ENCODE measurements around the gene VIPR1. TPM values are rescaled to one million over a fixed set of nuclear protein-coding genes. Genes with fewer than 3 reads are reported as not detected.
"Not testable (repeated sequence)": the region's sequence is repeated elsewhere in the genome, so short reads cannot be mapped to it uniquely, and the experiment has no call there.

The VIPR1 gene
- total RNA-seq, 2 donors from 2014 or later, result 74.2 to 98.0 TPM

- Histone ChIP-seq H3K27me3 (no peaks in the 10 kb centered on the region), H3K4me3 (no peak overlapping the region), H3K36me3 (no peaks in the 10 kb centered on the region), H3K9ac (ENCODE audit: low read depth in 2 of 2, low read length in 2 of 2) (no peak overlapping the region), H3K9me3 (no peaks in the 10 kb centered on the region), H3K27ac (no peak overlapping the region), H3K4me1 (no peaks in the 10 kb centered on the region)
- intact Hi-C loops (cut with DNase I), result no loop called here
- TF ChIP-seq CTCF (IDR thresholded peaks at IDR 0.05), result no peak
- no peak for DNase-seq
These were observed 59.8 kb downstream of the VIPR1 start for GRCh38 chr3:42562047-42562907.

GRCh38 chr3:42569593-42570142 is 67.2 kb downstream of the VIPR1 start:
- no peaks in the 10 kb centered on the region for H3K9me3 ChIP-seq
- H3K4me3 ChIP-seq, result no peak overlapping the region
- H3K9ac ChIP-seq (ENCODE audit: low read depth in 2 of 2, low read length in 2 of 2), result no peak overlapping the region
- no peaks in the 10 kb centered on the region for H3K36me3 ChIP-seq
- no peak for TF ChIP-seq CTCF (IDR thresholded peaks at IDR 0.05)
- no peak for DNase-seq
- no peak overlapping the region for H3K27ac ChIP-seq
- intact Hi-C loops (cut with DNase I), result no loop called here
- no peaks in the 10 kb centered on the region for H3K4me1 ChIP-seq
- H3K27me3 ChIP-seq, result no peaks in the 10 kb centered on the region

- peak; percentile 43 for DNase-seq
- Histone ChIP-seq H3K27me3 (no peaks in the 10 kb centered on the region), H3K9me3 (no peaks in the 10 kb centered on the region), H3K4me1 (no peaks in the 10 kb centered on the region), H3K36me3 (no peaks in the 10 kb centered on the region), H3K9ac (ENCODE audit: low read depth in 2 of 2, low read length in 2 of 2) (no peak overlapping the region), H3K4me3 (no peak overlapping the region), H3K27ac (no peak overlapping the region)
- intact Hi-C loops (cut with DNase I), result no loop called here
- no peak for TF ChIP-seq CTCF (IDR thresholded peaks at IDR 0.05)
These were observed 69.8 kb downstream of the VIPR1 start for GRCh38 chr3:42572278-42572677.

GRCh38 chr3:42575137-42575741 is 72.8 kb downstream of the VIPR1 start:
- Histone ChIP-seq H3K9ac (ENCODE audit: low read depth in 2 of 2, low read length in 2 of 2) (no peak overlapping the region), H3K4me1 (no peaks in the 10 kb centered on the region), H3K9me3 (no peaks in the 10 kb centered on the region), H3K27me3 (no peaks in the 10 kb centered on the region), H3K4me3 (no peak overlapping the region), H3K27ac (no peak overlapping the region), H3K36me3 (no peaks in the 10 kb centered on the region)
- no peak for TF ChIP-seq CTCF (IDR thresholded peaks at IDR 0.05)
- intact Hi-C loops (cut with DNase I), result no loop called here
- DNase-seq, result no peak

- no peaks in the 10 kb centered on the region for H3K27me3 ChIP-seq
- peaks cover 4% of the 10 kb centered on the region for H3K4me1 ChIP-seq
- intact Hi-C loops (cut with DNase I), result no loop called here
- no peaks in the 10 kb centered on the region for H3K36me3 ChIP-seq
- no peak overlapping the region for H3K4me3 ChIP-seq
- no peak for TF ChIP-seq CTCF (IDR thresholded peaks at IDR 0.05)
- no peak overlapping the region for H3K9ac ChIP-seq (ENCODE audit: low read depth in 2 of 2, low read length in 2 of 2)
- H3K9me3 ChIP-seq, result no peaks in the 10 kb centered on the region
- H3K27ac ChIP-seq, result no peak overlapping the region
- no peak for DNase-seq
These were observed 75.6 kb downstream of the VIPR1 start for GRCh38 chr3:42578054-42578453.

- H3K9me3 ChIP-seq; H3K4me3 ChIP-seq; H3K27ac ChIP-seq; intact Hi-C loops (cut with DNase I); DNase-seq; H3K27me3 ChIP-seq; H3K9ac ChIP-seq (ENCODE audit: low read depth in 2 of 2, low read length in 2 of 2); H3K36me3 ChIP-seq; H3K4me1 ChIP-seq: not testable (repeated sequence)
These were observed 76.9 kb downstream of the VIPR1 start for GRCh38 chr3:42579346-42579745.

Data from colonic mucosa (tissue), 4 donors.